ENCODE data around the gene EFHC1. TPM values are rescaled to one million over a fixed set of nuclear protein-coding genes. Genes with fewer than 3 reads are reported as not detected.

Gene EFHC1
- total and polyA plus RNA-seq, 2 of the 13 experiments (the other 11 are each of a cell fraction or from before 2014, with no cell fraction given), result 23.4 to 29.5 TPM

DNA sequence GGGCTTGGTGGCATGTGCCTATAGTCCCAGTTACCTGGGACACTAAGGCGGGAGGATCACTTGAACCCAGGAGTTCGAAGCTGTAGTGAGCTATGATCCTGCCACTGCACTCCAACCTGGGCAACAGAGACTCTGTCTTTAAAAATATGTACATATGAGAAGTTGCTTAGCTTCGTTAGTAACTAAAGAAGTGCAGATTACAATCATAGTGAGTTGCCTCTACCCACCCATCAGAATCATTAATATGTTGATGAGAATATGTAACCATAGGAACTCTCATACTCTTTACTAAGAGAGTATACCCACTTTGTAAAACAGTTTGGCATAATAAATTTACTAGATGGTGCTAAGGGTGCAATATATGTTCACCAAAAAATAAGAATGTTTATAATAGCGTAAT is 54.0 kb downstream of the EFHC1 start (continued):
- TF ChIP-seq, protein P1, sequence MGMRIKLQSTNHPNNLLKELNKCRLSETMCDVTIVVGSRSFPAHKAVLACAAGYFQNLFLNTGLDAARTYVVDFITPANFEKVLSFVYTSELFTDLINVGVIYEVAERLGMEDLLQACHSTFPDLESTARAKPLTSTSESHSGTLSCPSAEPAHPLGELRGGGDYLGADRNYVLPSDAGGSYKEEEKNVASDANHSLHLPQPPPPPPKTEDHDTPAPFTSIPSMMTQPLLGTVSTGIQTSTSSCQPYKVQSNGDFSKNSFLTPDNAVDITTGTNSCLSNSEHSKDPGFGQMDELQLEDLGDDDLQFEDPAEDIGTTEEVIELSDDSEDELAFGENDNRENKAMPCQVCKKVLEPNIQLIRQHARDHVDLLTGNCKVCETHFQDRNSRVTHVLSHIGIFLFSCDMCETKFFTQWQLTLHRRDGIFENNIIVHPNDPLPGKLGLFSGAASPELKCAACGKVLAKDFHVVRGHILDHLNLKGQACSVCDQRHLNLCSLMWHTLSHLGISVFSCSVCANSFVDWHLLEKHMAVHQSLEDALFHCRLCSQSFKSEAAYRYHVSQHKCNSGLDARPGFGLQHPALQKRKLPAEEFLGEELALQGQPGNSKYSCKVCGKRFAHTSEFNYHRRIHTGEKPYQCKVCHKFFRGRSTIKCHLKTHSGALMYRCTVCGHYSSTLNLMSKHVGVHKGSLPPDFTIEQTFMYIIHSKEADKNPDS (CRISPR knock-in tag; IDR thresholded peaks at IDR 0.05), result no peak
- TF ChIP-seq ZNF12 (CRISPR knock-in tag; IDR thresholded peaks at IDR 0.05) (no peak), KAT2B (IDR thresholded peaks at IDR 0.05; ENCODE audit: borderline replicate concordance, low read depth, low read length) (no peak), ZNF850 (CRISPR knock-in tag; conservative IDR thresholded peaks at IDR 0.05) (no peak), YEATS4 (CRISPR knock-in tag; IDR thresholded peaks at IDR 0.05; ENCODE audit: borderline replicate concordance) (no peak), ZNF746 (CRISPR knock-in tag; IDR thresholded peaks at IDR 0.05) (no peak)
- TF ChIP-seq, protein P2, sequence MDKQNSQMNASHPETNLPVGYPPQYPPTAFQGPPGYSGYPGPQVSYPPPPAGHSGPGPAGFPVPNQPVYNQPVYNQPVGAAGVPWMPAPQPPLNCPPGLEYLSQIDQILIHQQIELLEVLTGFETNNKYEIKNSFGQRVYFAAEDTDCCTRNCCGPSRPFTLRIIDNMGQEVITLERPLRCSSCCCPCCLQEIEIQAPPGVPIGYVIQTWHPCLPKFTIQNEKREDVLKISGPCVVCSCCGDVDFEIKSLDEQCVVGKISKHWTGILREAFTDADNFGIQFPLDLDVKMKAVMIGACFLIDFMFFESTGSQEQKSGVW (CRISPR knock-in tag; IDR thresholded peaks at IDR 0.05; ENCODE audit: borderline replicate concordance), result no peak
- TF ChIP-seq, protein P3, sequence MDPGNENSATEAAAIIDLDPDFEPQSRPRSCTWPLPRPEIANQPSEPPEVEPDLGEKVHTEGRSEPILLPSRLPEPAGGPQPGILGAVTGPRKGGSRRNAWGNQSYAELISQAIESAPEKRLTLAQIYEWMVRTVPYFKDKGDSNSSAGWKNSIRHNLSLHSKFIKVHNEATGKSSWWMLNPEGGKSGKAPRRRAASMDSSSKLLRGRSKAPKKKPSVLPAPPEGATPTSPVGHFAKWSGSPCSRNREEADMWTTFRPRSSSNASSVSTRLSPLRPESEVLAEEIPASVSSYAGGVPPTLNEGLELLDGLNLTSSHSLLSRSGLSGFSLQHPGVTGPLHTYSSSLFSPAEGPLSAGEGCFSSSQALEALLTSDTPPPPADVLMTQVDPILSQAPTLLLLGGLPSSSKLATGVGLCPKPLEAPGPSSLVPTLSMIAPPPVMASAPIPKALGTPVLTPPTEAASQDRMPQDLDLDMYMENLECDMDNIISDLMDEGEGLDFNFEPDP (CRISPR knock-in tag; conservative IDR thresholded peaks at IDR 0.05), result no peak

DNA sequence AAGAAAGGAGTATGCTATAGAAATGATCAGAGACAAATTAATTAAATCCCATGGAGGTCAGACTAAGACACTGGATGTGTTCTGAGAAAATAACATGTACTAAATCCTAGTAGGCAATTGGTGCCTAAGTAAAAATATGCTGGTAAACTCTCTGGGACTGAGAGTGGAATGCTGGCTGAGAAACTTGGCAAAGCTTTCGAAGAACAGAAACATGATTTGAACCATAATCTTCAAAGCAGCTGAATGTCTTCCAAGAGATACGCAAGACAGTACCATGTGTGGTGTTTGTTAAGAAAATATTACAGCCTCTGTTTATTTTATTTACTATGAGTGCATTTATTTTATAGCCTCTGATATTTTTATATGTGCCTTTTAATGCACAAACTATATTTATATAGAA is 55.2 kb downstream of the EFHC1 start:
- no peak overlapping the region for H3K9ac ChIP-seq (ENCODE audit: insufficient read depth, low read depth, low read length)
- no peak for ATAC-seq
- intact Hi-C loops (cut with micrococcal nuclease; ENCODE audit: unreplicated experiment), result no loop called here
- H4K20me1 ChIP-seq (ENCODE audit: insufficient read depth, low read length), result no peaks in the 10 kb centered on the region
- ChIA-PET CTCF (ENCODE audit: low intra/inter-chr PET ratio, low total read pairs) (no interaction called here), POLR2A (no interaction called here)
- no peaks in the 10 kb centered on the region for H3K4me1 ChIP-seq (ENCODE audit: insufficient read depth, low read length)
- no peak for FAIRE-seq
- H3K9me3 ChIP-seq (ENCODE audit: low read length), result no peaks in the 10 kb centered on the region
- H3K4me3 ChIP-seq (replicated peaks in 1 of 3; ENCODE audit: insufficient read depth in 1 of 3, low read depth in 2 of 3, low read length in 3 of 3), result no peak overlapping the region
- H3K27me3 ChIP-seq (ENCODE audit: control insufficient read depth in 1 of 2, insufficient read depth in 2 of 2, low read length in 2 of 2), result no peaks in the 10 kb centered on the region
- no peaks in the 10 kb centered on the region for H3K79me2 ChIP-seq (ENCODE audit: insufficient read depth, low read length)
- H2AFZ ChIP-seq (ENCODE audit: low read length), result no peak overlapping the region
- DNase-seq (ENCODE audit: low spot score), result no peak
- H3K36me3 ChIP-seq (replicated peaks in 1 of 2; ENCODE audit: control insufficient read depth in 1 of 2, insufficient read depth in 2 of 2, low read length in 2 of 2), result no peaks in the 10 kb centered on the region
- in situ Hi-C loops (cut with HindIII; ENCODE audit: extremely low pct_ligation_motif_present, low pct_unique_long_range_greater_than_20kb), result no loop called here
- 97% methylated on average over 2 of the region's 2 CpGs for WGBS (ENCODE audit: low lambda C conversion rate)
- H3K4me2 ChIP-seq (ENCODE audit: low read depth, low read length), result no peak overlapping the region
- no peak overlapping the region for H3K27ac ChIP-seq (ENCODE audit: extremely low read length, insufficient read depth, low read length)
- BruUV-seq (replicated peaks), result no TSS peak
- TF ChIP-seq, protein P4, sequence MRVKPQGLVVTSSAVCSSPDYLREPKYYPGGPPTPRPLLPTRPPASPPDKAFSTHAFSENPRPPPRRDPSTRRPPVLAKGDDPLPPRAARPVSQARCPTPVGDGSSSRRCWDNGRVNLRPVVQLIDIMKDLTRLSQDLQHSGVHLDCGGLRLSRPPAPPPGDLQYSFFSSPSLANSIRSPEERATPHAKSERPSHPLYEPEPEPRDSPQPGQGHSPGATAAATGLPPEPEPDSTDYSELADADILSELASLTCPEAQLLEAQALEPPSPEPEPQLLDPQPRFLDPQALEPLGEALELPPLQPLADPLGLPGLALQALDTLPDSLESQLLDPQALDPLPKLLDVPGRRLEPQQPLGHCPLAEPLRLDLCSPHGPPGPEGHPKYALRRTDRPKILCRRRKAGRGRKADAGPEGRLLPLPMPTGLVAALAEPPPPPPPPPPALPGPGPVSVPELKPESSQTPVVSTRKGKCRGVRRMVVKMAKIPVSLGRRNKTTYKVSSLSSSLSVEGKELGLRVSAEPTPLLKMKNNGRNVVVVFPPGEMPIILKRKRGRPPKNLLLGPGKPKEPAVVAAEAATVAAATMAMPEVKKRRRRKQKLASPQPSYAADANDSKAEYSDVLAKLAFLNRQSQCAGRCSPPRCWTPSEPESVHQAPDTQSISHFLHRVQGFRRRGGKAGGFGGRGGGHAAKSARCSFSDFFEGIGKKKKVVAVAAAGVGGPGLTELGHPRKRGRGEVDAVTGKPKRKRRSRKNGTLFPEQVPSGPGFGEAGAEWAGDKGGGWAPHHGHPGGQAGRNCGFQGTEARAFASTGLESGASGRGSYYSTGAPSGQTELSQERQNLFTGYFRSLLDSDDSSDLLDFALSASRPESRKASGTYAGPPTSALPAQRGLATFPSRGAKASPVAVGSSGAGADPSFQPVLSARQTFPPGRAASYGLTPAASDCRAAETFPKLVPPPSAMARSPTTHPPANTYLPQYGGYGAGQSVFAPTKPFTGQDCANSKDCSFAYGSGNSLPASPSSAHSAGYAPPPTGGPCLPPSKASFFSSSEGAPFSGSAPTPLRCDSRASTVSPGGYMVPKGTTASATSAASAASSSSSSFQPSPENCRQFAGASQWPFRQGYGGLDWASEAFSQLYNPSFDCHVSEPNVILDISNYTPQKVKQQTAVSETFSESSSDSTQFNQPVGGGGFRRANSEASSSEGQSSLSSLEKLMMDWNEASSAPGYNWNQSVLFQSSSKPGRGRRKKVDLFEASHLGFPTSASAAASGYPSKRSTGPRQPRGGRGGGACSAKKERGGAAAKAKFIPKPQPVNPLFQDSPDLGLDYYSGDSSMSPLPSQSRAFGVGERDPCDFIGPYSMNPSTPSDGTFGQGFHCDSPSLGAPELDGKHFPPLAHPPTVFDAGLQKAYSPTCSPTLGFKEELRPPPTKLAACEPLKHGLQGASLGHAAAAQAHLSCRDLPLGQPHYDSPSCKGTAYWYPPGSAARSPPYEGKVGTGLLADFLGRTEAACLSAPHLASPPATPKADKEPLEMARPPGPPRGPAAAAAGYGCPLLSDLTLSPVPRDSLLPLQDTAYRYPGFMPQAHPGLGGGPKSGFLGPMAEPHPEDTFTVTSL (CRISPR knock-in tag; IDR thresholded peaks at IDR 0.05; ENCODE audit: borderline replicate concordance), result no peak
